ENCODE measurements around the gene SNX22. TPM values are rescaled to one million over a fixed set of nuclear protein-coding genes. Genes with fewer than 3 reads are reported as not detected.

SNX22 gene
- total and polyA plus RNA-seq, 7 donors, result 0.06 to 0.31 (median 0.17) TPM

- Histone ChIP-seq H3K4me3 (no peak overlapping the region), H3K27me3 (ENCODE audit: insufficient read depth in 3 of 3, low read length in 2 of 3) (no peaks in the 10 kb centered on the region), H3K36me3 (ENCODE audit: insufficient read depth in 1 of 2, low read depth in 1 of 2) (peaks cover 5 to 43% of the 10 kb centered on the region in 2 donors), H3K27ac (peak overlapping the region; percentile 65), H3K4me1 (peaks cover 58% of the 10 kb centered on the region), H3K9me3 (no peaks in the 10 kb centered on the region)
- whole genome bisulfite sequencing, 3 donors, result 83 to 85% (median 85%) methylated on average over 3 of the region's 3 CpGs
- ATAC-seq (no peak), DNase-seq (no peak)
- intact Hi-C loops (cut with DNase I), result no loop called here
- no peak for TF ChIP-seq CTCF (IDR thresholded peaks at IDR 0.05)
These were observed 40.4 kb upstream of the SNX22 start for GRCh38 chr15:64110950-64111678.

- H3K4me1 ChIP-seq, result peaks cover 53% of the 10 kb centered on the region
- peak overlapping the region; percentile 65 for H3K27ac ChIP-seq
- peak in 3 of 4 donors; percentile 12 to 29 (median 13) for ATAC-seq
These were observed 39.9 kb upstream of the SNX22 start for GRCh38 chr15:64111679-64112050.

DNA sequence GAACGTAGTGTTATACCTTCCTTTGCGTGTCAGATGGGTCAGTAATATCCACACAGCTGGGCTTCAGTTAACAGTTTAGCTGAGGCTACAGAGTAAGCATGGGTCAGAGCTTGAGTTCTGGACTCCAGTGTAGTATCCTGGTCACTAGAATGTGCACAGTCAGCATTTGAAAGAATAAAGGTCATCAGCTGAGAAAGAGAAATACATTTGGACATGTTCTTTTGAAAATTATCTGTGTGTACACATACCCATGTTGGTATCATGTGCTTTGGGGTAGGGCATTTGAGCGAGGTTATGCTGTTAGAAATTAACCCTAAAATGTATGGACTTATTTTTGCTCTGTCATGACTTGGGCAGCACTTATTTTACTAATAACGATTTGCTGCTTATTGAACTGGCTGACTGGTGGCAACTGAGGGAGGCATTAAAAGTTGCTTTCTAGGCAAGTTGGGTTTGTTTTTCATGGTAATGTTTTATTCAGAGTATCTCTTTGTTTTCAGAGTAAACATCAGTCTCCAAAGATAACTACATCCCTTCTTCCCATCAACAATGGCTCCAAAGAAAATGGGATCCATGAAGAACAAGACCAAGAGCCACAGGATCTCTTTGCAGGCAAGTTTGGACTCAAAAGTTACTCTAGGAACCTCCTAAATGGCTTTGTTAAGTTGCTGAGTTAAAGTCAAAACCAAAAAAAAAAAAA lies 39.3 kb upstream of the SNX22 start:
- ATAC-seq (peak; percentile 65 to 81 (median 72)), DNase-seq (no peak)
- WGBS, 3 donors, result 30 to 48% (median 31%) methylated on average over 4 of the region's 4 CpGs

More at GRCh38 chr15:64111679-64112050, 39.9 kb upstream of the SNX22 start:
- intact Hi-C loops (cut with DNase I), result no loop called here
- Histone ChIP-seq H3K9me3 (no peaks in the 10 kb centered on the region), H3K4me3 (no peak overlapping the region), H3K27me3 (ENCODE audit: insufficient read depth in 3 of 3, low read length in 2 of 3) (no peaks in the 10 kb centered on the region), H3K36me3 (ENCODE audit: insufficient read depth in 1 of 2, low read depth in 1 of 2) (peaks cover 5 to 48% of the 10 kb centered on the region in 2 donors)
- WGBS, 3 donors, result 46 to 51% (median 49%) methylated on average over 3 of the region's 3 CpGs
- TF ChIP-seq CTCF (IDR thresholded peaks at IDR 0.05), result no peak
- no peak for DNase-seq

DNA sequence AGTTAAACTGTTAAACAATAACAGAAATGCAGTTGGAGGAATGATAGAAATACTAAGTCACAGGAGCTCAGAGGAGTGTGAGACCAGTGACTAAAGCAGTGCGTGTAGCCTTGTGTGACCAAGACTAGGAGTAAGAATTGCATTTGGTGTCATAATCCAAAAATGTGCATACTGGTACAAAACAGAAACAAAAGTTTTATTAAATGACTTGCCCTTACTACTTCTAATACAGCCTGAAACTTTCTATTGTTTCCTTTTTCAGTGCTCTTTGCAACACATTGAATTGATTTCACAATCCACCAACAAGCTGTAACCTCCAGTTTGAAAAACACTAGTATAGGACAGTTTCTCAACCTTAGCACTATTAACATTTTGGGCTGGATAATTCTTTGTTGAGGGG lies 38.6 kb upstream of the SNX22 start:
- ATAC-seq (no peak), DNase-seq (no peak)
- Histone ChIP-seq H3K27me3 (ENCODE audit: insufficient read depth in 3 of 3, low read length in 2 of 3) (no peaks in the 10 kb centered on the region), H3K27ac (peak overlapping the region; percentile 65), H3K4me3 (no peak overlapping the region), H3K9me3 (no peaks in the 10 kb centered on the region), H3K36me3 (ENCODE audit: insufficient read depth in 1 of 2, low read depth in 1 of 2) (peaks cover 6 to 61% of the 10 kb centered on the region in 2 donors), H3K4me1 (peaks cover 40% of the 10 kb centered on the region)
- intact Hi-C loops (cut with DNase I), result no loop called here
- 92 to 100% (median 93%) methylated on average over 1 of the region's 1 CpG for WGBS, 3 donors
- no peak for TF ChIP-seq CTCF (IDR thresholded peaks at IDR 0.05)

More for the DNA sequence above, 39.3 kb upstream of the SNX22 start:
- Histone ChIP-seq H3K4me3 (no peak overlapping the region), H3K27me3 (ENCODE audit: insufficient read depth in 3 of 3, low read length in 2 of 3) (no peaks in the 10 kb centered on the region), H3K36me3 (ENCODE audit: insufficient read depth in 1 of 2, low read depth in 1 of 2) (peaks cover 5 to 54% of the 10 kb centered on the region in 2 donors), H3K4me1 (peaks cover 47% of the 10 kb centered on the region), H3K9me3 (no peaks in the 10 kb centered on the region), H3K27ac (peak overlapping the region; percentile 65)
- no peak for TF ChIP-seq CTCF (IDR thresholded peaks at IDR 0.05)
- intact Hi-C loops (cut with DNase I), result no loop called here

Measured in psoas muscle (tissue), 8 donors.